Lower lobe of right lung (tissue), 2 donors: ENCODE data around the gene BMPR1A. TPM values are rescaled to one million over a fixed set of nuclear protein-coding genes. Genes with fewer than 3 reads are reported as not detected.
A peak's percentile ranks its signal among the peaks of the same experiment; 100 is the strongest.

Experiments
- ATAC-seq, 2 donors: fragments of 200-7000 bp; cut with Tn5 transposase; one replicate each; pipeline ENCODE4 v1.9.1; 2020 to 2022; ENCODE audit warnings: mild to moderate bottlenecking in 2 of 2, moderate library complexity in 2 of 2
- DNase-seq: peaks from one replicate; pipeline ENCODE4 v3.0.0-alpha.2; 2020
- H3K27ac ChIP-seq: fragments of 200-600 bp; one replicate; pipeline ENCODE4 v1.8.0; 2022
- H3K27me3 ChIP-seq: fragments of 200-600 bp; one replicate; pipeline ENCODE4 v1.8.0; 2022; ENCODE audit warnings: low read depth
- H3K36me3 ChIP-seq: fragments of 200-600 bp; one replicate; pipeline ENCODE4 v1.8.0; 2022; ENCODE audit warnings: mild to moderate bottlenecking
- H3K4me1 ChIP-seq: fragments of 200-600 bp; one replicate; pipeline ENCODE4 v1.8.0; 2022
- H3K4me3 ChIP-seq: fragments of 200-600 bp; one replicate; pipeline ENCODE4 v1.8.0; 2022; ENCODE audit warnings: mild to moderate bottlenecking
- H3K9me3 ChIP-seq: fragments of 200-600 bp; one replicate; pipeline ENCODE4 v1.8.0; 2022
- intact Hi-C: fragments of 100-400 bp; cut with DNase I; formaldehyde crosslinking; loops from one replicate; pipeline ENCODE4 v1.11.0; 2022
- total RNA-seq: library from RNA; stranded (reverse); fragmentation: NEBNext Ultra II Directional; extraction: Animal tissue kit (Norgen Biotek cat#: 25700); gene quantifications from one replicate; pipeline ENCODE4 v1.2.1, GENCODE V29; 2021
- TF ChIP-seq, protein P1 (sequence below): fragments of 200-600 bp; IDR thresholded peaks from one replicate; pipeline ENCODE4 v1.8.0; 2022; ENCODE audit warnings: antibody characterized with exemption, mild to moderate bottlenecking
- donor health status: DM: no; HTN: yes; CAD: no; lungs with severe emphysema.

The BMPR1A gene
- total RNA-seq, 1 donor from 2014 or later = 37.0 TPM

DNA sequence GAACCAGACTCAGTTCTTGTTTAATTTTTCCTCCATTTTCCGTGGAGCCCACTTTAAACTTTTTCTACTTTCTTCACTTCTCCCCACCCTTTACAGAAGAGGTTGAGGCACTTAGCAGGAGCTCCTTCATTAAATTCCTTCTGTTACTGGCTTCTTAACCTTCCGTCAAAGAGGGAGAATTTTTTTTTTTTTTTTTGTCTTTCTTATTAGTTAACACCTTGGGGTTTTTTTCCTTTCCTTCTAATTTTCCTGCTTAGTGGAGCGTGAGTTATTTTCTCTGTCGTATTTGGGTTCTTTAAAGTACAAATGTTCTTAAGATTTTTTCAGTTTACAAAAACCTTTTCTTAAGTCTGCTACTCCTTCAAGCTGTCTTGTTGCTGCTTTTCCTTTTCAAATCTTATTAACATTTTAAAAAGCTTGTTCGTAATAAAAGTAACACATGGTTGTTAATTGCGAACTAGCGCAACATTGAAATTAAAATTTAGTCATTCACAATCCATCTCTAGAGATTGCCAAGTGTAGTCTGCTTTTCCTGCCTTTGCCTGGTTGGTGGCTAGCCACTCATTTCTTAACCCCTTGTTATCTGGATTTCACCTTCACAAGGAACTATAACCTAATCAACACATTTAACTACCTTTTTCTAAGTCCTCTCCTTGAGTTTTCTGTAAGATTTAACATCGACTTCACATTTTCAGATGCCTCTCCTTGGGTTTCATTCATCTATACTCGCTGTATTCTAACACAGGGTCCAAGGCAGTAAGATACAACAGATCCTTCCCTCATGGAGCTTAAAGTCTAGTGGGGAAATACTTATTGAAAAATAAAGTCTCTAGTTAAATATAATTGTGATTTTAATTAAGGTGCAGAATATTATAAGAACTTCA is 2.0 kb downstream of the BMPR1A start:
- Histone ChIP-seq H3K27ac (peak overlapping the region; percentile 97), H3K36me3 (no peaks in the 10 kb centered on the region), H3K4me3 (peak overlapping the region; percentile 82), H3K4me1 (peaks cover 7% of the 10 kb centered on the region), H3K9me3 (no peaks in the 10 kb centered on the region), H3K27me3 (peaks cover 21% of the 10 kb centered on the region)
- DNase-seq (no peak), ATAC-seq (no peak)
- intact Hi-C loops = no loop called here
- TF ChIP-seq, protein P1, sequence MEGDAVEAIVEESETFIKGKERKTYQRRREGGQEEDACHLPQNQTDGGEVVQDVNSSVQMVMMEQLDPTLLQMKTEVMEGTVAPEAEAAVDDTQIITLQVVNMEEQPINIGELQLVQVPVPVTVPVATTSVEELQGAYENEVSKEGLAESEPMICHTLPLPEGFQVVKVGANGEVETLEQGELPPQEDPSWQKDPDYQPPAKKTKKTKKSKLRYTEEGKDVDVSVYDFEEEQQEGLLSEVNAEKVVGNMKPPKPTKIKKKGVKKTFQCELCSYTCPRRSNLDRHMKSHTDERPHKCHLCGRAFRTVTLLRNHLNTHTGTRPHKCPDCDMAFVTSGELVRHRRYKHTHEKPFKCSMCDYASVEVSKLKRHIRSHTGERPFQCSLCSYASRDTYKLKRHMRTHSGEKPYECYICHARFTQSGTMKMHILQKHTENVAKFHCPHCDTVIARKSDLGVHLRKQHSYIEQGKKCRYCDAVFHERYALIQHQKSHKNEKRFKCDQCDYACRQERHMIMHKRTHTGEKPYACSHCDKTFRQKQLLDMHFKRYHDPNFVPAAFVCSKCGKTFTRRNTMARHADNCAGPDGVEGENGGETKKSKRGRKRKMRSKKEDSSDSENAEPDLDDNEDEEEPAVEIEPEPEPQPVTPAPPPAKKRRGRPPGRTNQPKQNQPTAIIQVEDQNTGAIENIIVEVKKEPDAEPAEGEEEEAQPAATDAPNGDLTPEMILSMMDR = no peak

DNA sequence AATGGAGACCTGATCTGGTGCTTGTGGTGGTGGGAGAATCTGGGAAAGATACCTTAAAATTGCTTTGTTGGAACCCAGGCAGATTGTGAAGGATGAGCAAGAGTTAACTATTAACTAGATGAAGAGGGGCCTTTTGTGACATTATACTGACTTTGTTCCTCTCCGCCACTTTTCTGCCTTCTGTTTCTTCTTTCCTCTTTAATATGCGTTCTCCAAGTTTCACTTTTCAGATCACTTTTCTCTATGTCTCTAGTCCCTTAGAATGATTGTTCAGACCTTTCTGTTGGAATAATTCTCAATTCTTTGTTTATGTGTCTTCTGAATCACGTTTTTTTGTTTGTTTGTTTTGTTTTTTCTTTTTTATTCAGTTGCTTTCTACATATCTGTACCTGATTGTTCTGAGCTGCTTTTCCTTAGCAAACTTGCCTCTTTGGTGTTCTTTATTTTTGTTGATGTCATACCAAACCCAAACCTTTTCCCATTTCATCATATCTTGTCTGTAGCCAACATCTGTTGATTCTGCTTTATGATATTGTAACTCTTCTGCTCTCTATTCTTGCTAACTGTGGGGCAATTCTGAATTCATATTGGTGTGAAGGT is 2.8 kb downstream of the BMPR1A start:
- Histone ChIP-seq H3K27me3 (peaks cover 21% of the 10 kb centered on the region), H3K27ac (no peak overlapping the region), H3K4me1 (peaks cover 7% of the 10 kb centered on the region), H3K4me3 (peak overlapping the region; percentile 82), H3K36me3 (no peaks in the 10 kb centered on the region), H3K9me3 (no peaks in the 10 kb centered on the region)
- DNase-seq (no peak), ATAC-seq (no peak)
- intact Hi-C loops = no loop called here
- TF ChIP-seq, protein P1 = no peak

DNA sequence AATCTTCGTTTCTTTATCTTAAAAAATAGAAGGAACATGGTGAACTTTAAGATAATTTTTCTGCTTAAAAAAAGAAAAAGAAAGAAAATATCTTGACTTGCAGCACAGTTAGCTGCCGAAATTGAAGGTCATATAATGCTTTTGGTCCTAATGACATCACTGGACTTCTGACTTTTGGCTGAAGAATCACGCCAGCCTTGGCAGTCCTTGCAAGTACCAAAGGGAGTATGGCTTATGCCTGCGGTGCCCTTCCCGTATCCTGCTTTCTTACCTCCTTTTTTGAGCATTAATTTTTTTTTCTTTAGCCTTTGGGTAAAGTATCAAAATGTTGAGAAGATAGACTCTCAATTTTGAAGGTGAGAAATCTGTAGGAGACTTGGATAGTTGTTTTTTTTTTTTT is 7.0 kb downstream of the BMPR1A start:
- H3K36me3 ChIP-seq = no peaks in the 10 kb centered on the region
- intact Hi-C loops = no loop called here
- no peak for ATAC-seq
- no peaks in the 10 kb centered on the region for H3K4me1 ChIP-seq
- TF ChIP-seq, protein P1 = no peak
- no peak overlapping the region for H3K27ac ChIP-seq
- DNase-seq = no peak
- no peak overlapping the region for H3K4me3 ChIP-seq
- H3K27me3 ChIP-seq = peaks cover 5% of the 10 kb centered on the region
- no peaks in the 10 kb centered on the region for H3K9me3 ChIP-seq

DNA sequence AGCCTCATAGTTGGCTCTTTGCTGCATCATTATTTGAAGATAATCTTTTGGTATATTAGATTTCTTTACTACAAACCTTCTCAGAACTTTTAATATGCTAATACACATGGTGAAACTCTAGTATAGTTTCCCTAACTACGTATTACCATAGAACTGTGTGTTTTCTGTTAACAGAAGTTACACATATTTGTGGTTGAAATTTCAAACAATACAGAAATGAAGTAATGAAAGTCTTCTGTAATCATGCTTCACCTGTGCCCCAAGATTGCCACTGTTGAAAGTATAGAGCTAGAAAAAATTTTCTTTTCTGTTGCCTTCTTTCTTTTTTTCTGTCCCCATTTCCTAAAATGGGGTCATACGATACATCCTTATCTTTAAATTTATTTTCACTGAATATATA is 9.1 kb downstream of the BMPR1A start:
- intact Hi-C loops = no loop called here
- H3K27me3 ChIP-seq = no peaks in the 10 kb centered on the region
- TF ChIP-seq, protein P1 = no peak

DNA sequence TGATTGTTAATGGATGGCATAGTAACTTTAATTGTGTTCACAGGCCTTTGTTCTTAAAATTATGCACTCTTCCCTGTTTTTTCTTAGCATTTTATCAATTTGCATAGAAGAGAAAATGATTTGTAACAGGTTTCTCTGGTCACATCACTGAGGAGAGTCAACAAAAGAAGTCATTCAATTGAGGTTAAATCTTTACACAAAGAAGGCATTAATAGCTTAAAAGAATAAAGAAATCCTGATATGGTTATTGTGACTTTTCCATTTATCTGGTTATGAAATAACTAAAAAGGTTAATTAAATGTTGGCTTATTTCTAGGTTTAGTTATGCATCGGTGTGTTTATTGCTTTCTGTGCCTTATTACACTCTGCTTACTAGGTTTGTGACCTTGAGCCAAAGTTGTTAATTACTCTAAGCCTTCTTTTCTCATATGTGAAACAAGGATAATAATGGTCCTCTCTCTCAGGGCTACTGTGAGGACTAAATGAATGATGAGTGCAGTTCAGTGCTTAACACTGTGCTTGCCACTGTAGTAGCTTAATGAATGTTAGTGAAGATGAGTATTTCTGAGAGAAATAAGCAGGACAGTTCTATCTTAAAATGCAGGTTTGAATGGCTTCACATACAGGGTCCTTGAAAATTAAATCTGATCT is 12.1 kb downstream of the BMPR1A start:
- Histone ChIP-seq H3K9me3 (no peaks in the 10 kb centered on the region), H3K36me3 (no peaks in the 10 kb centered on the region), H3K4me1 (peaks cover 19% of the 10 kb centered on the region), H3K4me3 (no peak overlapping the region), H3K27ac (no peak overlapping the region), H3K27me3 (no peaks in the 10 kb centered on the region)
- DNase-seq (no peak), ATAC-seq (no peak)
- TF ChIP-seq, protein P1 = no peak
- intact Hi-C loops = no loop called here

More for the DNA sequence above, 9.1 kb downstream of the BMPR1A start:
- no peak overlapping the region for H3K27ac ChIP-seq
- no peak overlapping the region for H3K4me3 ChIP-seq
- no peaks in the 10 kb centered on the region for H3K9me3 ChIP-seq
- DNase-seq (no peak), ATAC-seq (no peak)
- H3K36me3 ChIP-seq = no peaks in the 10 kb centered on the region
- peaks cover 11% of the 10 kb centered on the region for H3K4me1 ChIP-seq
